Muscle layer of colon (tissue), 2 donors: ENCODE results near the gene C5.
"Not testable (repeated sequence)": the region's sequence is repeated elsewhere in the genome, so short reads cannot be mapped to it uniquely, and the experiment has no call there.

Experiments used
- H3K27ac ChIP-seq: one replicate; pipeline ENCODE4 v1.7.0; 2013; ENCODE audit warnings: low read depth, mild to moderate bottlenecking, low read length, moderate library complexity
- H3K27me3 ChIP-seq, 2 donors: one replicate each; pipeline ENCODE4 v1.7.0; 2013; ENCODE audit warnings: low read length in 2 of 2, mild to moderate bottlenecking in 2 of 2; ENCODE audit not compliant: insufficient read depth in 2 of 2, control insufficient read depth in 1 of 2
- H3K36me3 ChIP-seq: one replicate; pipeline ENCODE4 v1.7.0; 2013; ENCODE audit warnings: mild to moderate bottlenecking, low read length; ENCODE audit not compliant: insufficient read depth
- H3K4me1 ChIP-seq: one replicate; pipeline ENCODE4 v1.7.0; 2013; ENCODE audit warnings: mild to moderate bottlenecking, low read length; ENCODE audit not compliant: insufficient read depth
- H3K4me3 ChIP-seq, 2 donors: one replicate each; pipeline ENCODE4 v1.7.0; 2013; ENCODE audit warnings: low read length in 2 of 2, low read depth in 1 of 2, mild to moderate bottlenecking in 1 of 2, moderate library complexity in 1 of 2
- H3K9ac ChIP-seq: one replicate; pipeline ENCODE4 v1.7.0; 2013; ENCODE audit warnings: low read length
- H3K9me3 ChIP-seq: one replicate; pipeline ENCODE4 v1.7.0; 2013; ENCODE audit warnings: mild to moderate bottlenecking, low read length
- donor health status: abdominal sarcoma.
- donor health status: Adenocarcinoma of cecum.

Gene C5

GRCh38 chr9:120978987-120979386 lies 71.1 kb downstream of the C5 start:
- no peak overlapping the region for H3K27ac ChIP-seq
- H3K4me3 ChIP-seq: no peak overlapping the region
- no peaks in the 10 kb centered on the region for H3K9me3 ChIP-seq
- H3K4me1 ChIP-seq: no peaks in the 10 kb centered on the region
- H3K9ac ChIP-seq: no peak overlapping the region
- no peaks in the 10 kb centered on the region for H3K36me3 ChIP-seq
- H3K27me3 ChIP-seq: no peaks in the 10 kb centered on the region

DNA sequence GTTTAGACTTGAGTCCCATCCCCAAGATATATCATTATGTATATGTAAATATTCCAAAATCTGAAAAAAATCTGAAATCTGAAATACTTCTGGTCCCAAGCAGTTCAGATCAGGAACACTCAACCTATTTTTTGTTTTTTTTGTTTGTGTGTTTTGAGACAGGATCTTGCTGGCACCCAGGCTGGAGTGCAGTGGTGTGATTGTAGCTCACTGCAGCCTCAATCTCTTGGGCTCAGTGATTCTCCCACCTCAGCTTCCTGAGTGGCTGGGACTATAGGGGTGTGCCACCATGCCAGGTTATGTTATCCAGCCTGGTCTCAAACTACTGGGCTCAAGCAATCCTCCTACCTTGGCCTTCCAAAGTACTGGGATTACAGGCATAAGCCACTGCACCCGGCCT lies 72.8 kb downstream of the C5 start:
- no peak overlapping the region for H3K27ac ChIP-seq
- no peak overlapping the region for H3K4me3 ChIP-seq
- H3K9ac ChIP-seq: no peak overlapping the region
- H3K36me3 ChIP-seq: no peaks in the 10 kb centered on the region
- H3K27me3 ChIP-seq: no peaks in the 10 kb centered on the region
- no peaks in the 10 kb centered on the region for H3K9me3 ChIP-seq
- H3K4me1 ChIP-seq: no peaks in the 10 kb centered on the region

- Histone ChIP-seq H3K27me3 (no peaks in the 10 kb centered on the region), H3K36me3 (no peaks in the 10 kb centered on the region), H3K9ac (no peak overlapping the region), H3K4me1 (no peaks in the 10 kb centered on the region), H3K4me3 (no peak overlapping the region), H3K27ac (no peak overlapping the region), H3K9me3 (no peaks in the 10 kb centered on the region)
Observed at GRCh38 chr9:120974921-120975320, 75.2 kb downstream of the C5 start.

DNA sequence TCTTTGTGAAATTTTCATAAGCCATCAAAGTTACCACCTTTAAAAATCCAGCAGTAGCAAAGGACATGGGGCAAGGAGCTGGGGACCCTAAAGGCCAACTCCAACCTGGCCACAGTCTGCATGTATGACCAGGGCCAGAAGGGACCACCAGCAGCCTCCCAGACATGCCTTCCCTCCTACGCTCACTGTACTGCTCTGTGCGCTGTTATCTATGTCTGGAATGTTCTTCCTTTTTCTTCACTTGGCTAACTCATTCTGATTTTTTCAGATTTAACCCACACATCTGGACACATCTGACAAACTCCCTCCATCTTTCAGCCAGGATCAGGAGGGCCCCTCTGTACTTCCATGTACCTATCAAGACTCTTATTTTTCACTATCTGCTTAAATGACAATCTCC lies 75.9 kb downstream of the C5 start:
- Histone ChIP-seq H3K9me3 (no peaks in the 10 kb centered on the region), H3K4me3 (no peak overlapping the region), H3K36me3 (no peaks in the 10 kb centered on the region), H3K4me1 (no peaks in the 10 kb centered on the region), H3K27ac (no peak overlapping the region), H3K9ac (no peak overlapping the region), H3K27me3 (no peaks in the 10 kb centered on the region)

DNA sequence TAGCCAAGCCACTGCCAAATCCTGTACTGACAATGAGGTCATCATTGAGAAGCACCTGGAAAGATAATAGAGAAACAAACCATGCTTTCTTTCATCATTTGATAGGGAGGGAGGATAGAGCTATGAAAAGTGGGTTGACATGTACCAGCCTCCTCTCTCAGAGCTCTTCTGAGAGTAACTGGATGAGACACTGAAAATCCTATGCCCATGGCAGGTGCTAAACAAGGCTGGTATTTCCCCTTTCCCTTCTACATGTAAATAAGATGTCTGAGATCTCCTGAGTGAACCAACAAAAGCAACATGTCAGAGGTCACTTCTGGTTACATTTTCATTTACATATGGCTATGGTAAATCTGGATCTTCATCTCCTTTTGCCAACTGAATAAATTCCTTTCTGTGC lies 78.1 kb downstream of the C5 start:
- no peaks in the 10 kb centered on the region for H3K9me3 ChIP-seq
- H3K4me1 ChIP-seq: no peaks in the 10 kb centered on the region
- no peaks in the 10 kb centered on the region for H3K27me3 ChIP-seq
- no peak overlapping the region for H3K4me3 ChIP-seq
- no peaks in the 10 kb centered on the region for H3K36me3 ChIP-seq
- H3K27ac ChIP-seq: no peak overlapping the region
- no peak overlapping the region for H3K9ac ChIP-seq

DNA sequence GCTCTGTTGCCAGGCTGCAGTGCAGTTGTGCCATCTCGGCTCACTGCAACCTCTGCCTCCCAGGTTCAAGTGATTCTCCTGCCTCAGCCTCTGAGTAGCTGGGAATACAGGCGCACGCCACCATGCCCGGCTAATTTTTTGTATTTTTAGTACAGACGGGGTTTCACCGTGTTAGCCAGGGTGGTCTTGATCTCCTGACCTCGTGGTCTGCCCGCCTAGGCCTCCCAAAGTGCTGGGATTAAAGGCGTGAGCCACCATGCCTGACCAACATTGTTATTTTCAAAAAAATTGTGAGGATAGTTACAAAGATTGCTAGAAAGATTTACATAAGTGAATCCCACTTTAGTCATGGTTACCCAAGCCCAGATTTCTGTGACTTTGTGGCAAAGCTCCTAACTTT lies 78.6 kb downstream of the C5 start:
- not testable (repeated sequence) for H3K4me3 ChIP-seq, H3K9ac ChIP-seq, H3K27ac ChIP-seq, H3K9me3 ChIP-seq, H3K27me3 ChIP-seq, H3K4me1 ChIP-seq, H3K36me3 ChIP-seq

- Histone ChIP-seq H3K4me3 (no peak overlapping the region), H3K27me3 (no peaks in the 10 kb centered on the region), H3K9ac (no peak overlapping the region), H3K9me3 (no peaks in the 10 kb centered on the region), H3K4me1 (no peaks in the 10 kb centered on the region), H3K27ac (no peak overlapping the region), H3K36me3 (no peaks in the 10 kb centered on the region)
Observed at GRCh38 chr9:120970244-120970643, 79.8 kb downstream of the C5 start.

- no peaks in the 10 kb centered on the region for H3K9me3 ChIP-seq
- no peak overlapping the region for H3K27ac ChIP-seq
- H3K36me3 ChIP-seq: peaks cover 16% of the 10 kb centered on the region
- no peak overlapping the region for H3K4me3 ChIP-seq
- H3K27me3 ChIP-seq: no peaks in the 10 kb centered on the region
- no peak overlapping the region for H3K9ac ChIP-seq
- no peaks in the 10 kb centered on the region for H3K4me1 ChIP-seq
Observed at GRCh38 chr9:120966013-120966369, 84.1 kb downstream of the C5 start.

GRCh38 chr9:120965344-120966012 lies 84.6 kb downstream of the C5 start:
- no peak overlapping the region for H3K4me3 ChIP-seq

GRCh38 chr9:120961936-120962335 lies 88.1 kb downstream of the C5 start:
- Histone ChIP-seq H3K4me1 (no peaks in the 10 kb centered on the region), H3K27ac (no peak overlapping the region), H3K36me3 (peaks cover 16% of the 10 kb centered on the region), H3K4me3 (no peak overlapping the region), H3K9me3 (no peaks in the 10 kb centered on the region), H3K27me3 (no peaks in the 10 kb centered on the region), H3K9ac (no peak overlapping the region)

More at GRCh38 chr9:120965344-120966012, 84.6 kb downstream of the C5 start:
- Histone ChIP-seq H3K27ac (no peak overlapping the region), H3K9ac (no peak overlapping the region), H3K9me3 (no peaks in the 10 kb centered on the region), H3K27me3 (no peaks in the 10 kb centered on the region), H3K4me1 (no peaks in the 10 kb centered on the region), H3K36me3 (peaks cover 16% of the 10 kb centered on the region)

GRCh38 chr9:120960001-120960400 lies 90.1 kb downstream of the C5 start:
- Histone ChIP-seq H3K9me3 (no peaks in the 10 kb centered on the region), H3K27me3 (no peaks in the 10 kb centered on the region)

GRCh38 chr9:120956862-120957261 lies 93.2 kb downstream of the C5 start:
- Histone ChIP-seq H3K9ac (no peak overlapping the region), H3K27ac (no peak overlapping the region), H3K27me3 (no peaks in the 10 kb centered on the region), H3K4me1 (no peaks in the 10 kb centered on the region), H3K4me3 (no peak overlapping the region), H3K36me3 (peaks cover 7% of the 10 kb centered on the region), H3K9me3 (no peaks in the 10 kb centered on the region)

More at GRCh38 chr9:120960001-120960400, 90.1 kb downstream of the C5 start:
- Histone ChIP-seq H3K36me3 (peaks cover 16% of the 10 kb centered on the region), H3K27ac (no peak overlapping the region), H3K4me3 (no peak overlapping the region), H3K4me1 (no peaks in the 10 kb centered on the region), H3K9ac (no peak overlapping the region)
